ENCODE measurements around the gene KCNK2.

The KCNK2 gene, protein sequence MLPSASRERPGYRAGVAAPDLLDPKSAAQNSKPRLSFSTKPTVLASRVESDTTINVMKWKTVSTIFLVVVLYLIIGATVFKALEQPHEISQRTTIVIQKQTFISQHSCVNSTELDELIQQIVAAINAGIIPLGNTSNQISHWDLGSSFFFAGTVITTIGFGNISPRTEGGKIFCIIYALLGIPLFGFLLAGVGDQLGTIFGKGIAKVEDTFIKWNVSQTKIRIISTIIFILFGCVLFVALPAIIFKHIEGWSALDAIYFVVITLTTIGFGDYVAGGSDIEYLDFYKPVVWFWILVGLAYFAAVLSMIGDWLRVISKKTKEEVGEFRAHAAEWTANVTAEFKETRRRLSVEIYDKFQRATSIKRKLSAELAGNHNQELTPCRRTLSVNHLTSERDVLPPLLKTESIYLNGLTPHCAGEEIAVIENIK

DNA sequence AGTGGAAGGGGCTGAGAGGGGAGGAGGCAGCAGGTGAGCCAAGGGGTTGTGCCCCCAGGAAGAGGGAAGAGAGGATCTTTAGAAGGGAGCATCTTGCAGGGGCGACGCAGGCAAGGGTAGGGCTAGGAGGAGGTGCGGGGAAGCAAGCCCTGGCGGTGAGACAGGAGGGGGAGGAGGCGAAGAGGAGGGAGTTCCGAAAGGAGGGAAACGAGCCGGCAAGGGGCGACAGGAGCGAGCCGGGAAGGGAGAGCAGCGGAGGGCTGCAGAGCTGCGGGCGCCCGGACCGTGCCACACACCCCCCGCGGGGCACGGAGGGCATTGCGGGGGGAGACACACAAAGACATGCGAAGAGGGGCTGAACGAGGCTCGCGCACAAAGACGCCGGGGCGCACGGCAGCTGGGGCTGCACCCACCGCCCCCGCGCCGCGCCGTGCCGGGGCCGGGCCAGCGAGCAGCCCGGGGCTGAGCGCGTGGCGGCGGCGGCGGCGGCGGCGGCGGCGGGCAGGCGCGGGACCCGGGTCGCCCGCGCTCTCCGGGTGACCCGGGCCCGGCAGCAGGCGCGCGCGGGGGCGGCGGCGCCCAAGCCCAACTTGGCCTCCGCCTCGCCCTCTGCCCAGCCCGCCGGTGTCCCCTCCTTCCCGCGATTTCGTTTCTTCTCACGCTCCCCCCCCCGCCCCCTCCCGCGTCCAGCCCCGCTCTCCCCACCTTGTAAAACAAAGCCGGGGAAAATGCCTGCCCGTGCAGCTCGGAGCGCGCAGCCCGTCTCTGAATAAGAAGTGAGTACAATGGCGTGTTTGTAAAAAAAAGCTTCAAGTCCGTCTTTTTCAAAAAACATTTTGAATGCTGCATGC lies at the start of gene KCNK2:
TSS of gene KCNK2 (plus strand) at position 206 of the 851 bp plus-strand sequence. CDS start 649 bp downstream, outside the sequence.
- DNase-seq (ENCODE audit: low read depth), result no peak

DNA sequence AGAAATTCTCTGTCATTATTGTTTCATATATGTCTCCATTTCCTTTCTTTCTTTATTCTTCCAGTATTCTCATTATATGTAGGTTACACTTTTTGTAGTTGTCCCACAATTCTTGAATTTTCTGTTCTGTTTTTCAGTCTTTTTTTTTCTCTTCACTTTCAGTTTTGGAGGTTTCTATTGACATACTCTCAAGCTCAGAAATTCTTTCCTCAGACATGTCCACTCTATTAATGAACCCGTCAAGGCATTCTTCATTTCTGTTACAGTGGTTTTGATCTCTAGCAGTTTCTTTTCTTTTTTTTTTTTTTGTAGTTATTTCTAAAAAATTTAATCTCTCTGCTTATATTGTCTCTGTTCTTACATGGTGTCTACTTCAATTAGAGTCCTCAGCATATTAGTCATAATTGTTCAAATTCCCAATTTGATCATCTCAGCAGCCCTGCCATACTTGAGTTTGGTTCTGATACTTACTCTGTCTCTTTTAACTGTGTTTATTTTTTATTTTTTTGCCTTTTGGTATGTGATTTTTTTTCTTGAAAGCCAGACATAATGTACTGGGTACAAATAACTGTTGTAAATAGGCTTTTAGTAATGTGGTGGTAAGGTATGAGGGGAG lies 49.5 kb upstream of the KCNK2 start:
- no peak for DNase-seq (ENCODE audit: low read depth)

DNA sequence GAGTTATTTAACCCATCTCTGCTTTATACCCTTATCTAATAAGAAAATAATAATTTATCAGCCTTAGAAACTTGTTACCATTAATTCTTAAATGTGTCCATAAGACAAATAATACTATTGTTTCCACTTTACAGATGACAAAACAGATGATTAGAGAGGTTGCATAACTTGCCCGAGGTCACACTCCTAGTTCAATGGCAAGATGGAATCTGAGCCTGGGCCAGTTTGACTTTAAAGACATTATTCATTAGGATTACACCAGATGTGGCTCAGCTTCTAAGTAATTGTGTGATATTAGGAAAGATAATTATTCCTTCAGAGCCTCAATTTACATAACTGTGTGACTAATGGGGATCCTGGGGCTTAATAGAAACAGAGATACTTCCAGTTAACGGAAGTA lies 42.3 kb upstream of the KCNK2 start:
- DNase-seq (ENCODE audit: low read depth), result no peak

DNA sequence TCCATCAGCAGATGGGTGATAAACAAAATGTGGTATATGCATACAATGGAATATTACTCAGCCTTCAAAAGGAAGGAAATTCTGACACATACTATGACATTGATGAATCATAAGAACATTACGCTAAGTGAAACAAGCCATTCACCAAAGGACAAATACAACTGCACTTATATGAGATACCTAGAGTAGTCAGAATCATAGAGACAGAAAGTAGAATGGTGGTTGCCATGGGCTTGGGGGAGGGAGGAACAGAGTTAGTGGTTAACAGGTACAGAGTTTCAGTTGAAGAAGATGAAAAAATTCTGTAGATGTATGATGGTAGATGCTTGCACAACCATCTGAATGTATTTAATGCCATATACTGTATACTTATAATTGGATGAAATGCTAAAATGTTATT lies 39.1 kb upstream of the KCNK2 start:
- no peak for DNase-seq (ENCODE audit: low read depth)

DNA sequence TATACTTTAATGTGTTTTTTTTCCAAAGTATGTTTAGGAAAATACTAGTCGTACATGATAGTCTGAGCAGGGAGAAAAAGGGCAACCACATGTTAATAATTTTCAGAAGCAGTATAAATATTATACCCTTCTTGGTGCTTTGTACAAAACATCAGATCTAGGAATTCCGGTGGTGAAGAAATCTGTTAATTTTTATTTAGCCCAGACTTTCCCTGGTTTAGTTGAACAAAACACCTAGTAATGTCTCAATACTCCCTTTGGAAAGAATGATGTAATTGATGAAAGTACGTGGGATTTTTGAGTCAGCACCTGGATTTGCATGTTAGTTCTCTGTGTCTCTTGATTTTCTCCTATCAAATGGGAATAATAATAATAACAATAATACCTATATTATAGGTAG lies 38.4 kb upstream of the KCNK2 start:
- no peak for DNase-seq (ENCODE audit: low read depth)

DNA sequence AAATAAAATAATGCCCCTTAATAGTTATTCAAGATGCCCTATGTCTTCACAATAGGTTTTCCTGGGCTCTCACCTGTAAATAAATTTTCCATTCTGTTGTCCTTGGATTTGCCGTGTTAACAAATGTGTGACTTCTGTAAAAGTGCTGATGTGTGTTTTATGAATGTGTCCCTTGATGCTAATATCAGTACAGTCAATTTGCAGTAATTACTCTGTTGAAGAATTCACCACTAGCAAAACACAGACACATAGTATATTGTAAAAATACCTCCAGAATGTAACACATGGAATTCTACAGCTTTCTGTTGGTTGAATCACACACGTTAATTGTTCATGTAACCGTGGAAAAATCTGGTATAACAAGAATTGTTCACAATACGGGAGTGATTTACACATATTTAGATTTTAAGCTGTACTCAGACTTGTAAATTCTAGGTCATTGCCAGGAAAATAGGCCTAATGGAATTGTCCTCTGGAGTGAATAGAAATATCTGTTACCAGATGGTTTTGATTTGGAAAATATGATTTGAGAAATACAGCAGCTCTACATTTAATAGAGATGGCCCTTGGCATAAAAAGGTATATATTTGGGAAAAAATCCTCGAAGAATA lies 36.7 kb upstream of the KCNK2 start:
- no peak for DNase-seq (ENCODE audit: low read depth)

DNA sequence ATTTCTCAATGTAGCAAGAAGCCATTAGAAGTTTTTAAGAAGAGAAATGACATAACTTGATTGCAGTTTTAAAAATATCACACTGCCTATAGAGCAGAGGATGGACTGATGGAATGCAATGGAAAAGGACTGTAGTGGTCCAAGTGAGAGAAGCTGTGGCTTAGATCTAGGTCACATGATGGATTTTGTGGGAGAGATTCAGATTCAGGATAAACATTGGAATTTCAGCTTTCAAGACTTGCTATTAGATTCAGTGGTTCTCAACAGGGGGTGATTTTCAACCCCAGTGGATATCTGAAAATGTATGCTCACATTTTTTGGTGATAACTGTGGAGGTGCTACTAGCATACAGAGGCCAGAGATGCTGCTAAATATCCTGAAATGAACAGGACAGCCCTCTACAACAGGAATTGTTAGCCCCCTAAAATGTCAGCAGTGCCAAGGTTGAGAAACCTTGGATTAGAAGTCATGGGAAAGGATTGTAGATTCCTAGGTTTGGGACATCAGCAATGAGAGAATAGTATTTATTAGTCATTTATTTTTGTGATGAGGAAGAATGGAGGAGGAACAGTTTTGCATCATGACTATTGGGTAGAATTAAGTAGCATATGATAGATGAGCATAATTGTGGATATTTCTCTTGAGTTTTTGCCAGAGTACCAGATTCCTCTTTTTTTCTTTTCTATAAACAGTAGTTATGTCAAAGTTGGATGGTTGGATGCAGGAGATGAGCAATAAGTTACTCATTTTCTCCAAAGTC lies 30.1 kb upstream of the KCNK2 start:
- DNase-seq (ENCODE audit: low read depth), result no peak

DNA sequence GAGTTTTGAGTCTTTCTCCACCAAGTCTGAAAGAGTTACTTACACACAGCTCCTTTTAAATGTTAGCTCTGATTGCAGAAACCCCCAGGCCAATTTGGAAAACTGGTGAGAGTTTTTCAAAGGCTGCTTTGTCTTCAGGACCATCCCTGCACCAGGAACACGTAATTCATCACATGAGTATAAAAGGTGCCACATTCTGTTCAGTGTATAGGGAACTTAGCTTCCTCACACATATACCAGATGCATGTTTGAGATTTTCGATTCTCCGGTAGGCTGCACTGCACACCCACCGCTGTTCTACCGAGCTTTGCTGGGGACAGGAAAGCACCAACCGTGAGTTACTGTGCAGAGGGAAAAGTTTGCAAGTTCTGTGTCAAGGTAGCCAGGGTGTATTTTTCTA lies 28.3 kb upstream of the KCNK2 start:
- no peak for DNase-seq (ENCODE audit: low read depth)

DNA sequence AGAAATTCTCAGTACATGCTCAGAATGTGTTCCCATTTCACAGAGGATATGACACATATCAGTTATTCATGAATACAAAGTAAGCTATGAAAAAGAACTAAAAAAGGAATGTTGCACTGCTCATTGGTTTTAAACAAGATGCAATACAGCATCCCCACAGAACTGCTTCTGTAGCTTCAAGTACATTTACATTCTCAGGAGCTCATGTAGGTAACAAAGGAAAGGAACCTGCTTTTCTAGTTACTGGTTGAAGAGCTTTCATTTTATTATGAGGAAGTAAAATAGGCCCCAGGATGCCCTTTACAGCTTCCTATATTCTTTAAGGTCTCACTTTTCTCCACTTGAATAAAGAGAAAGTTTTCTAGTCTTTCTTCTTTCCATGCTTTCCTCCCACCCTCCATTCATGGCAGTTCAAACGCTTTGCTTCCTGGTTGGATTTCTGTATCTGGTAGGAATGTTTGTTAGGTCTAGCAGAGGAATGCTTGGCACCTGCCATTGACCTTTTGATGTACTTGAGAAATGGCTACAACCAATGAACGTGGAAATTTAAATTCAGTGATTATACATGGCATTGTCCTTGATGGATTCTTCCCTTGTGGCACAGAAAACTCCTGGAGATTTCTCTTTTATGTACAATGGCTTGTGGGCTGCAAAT lies 27.1 kb upstream of the KCNK2 start:
- no peak for DNase-seq (ENCODE audit: low read depth)

DNA sequence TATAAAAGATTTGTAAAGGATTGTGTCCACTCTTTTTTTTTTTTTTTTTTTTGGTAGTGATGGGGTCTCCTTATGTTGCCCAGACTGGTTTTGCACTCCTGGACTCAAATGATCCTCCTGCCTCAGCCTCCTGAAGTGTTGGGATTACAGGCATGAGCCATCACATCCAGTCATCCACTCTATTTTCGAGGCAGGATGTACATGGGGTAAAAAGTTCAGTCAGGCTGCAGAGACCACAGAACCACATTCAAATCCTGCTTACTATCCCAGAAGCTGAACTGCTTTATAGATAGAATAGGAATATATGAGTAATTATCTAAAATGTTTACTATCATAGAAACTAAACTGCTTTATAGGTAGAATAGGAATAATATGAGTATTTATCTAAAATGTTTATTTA lies 26.0 kb upstream of the KCNK2 start:
- DNase-seq (ENCODE audit: low read depth), result no peak

DNA sequence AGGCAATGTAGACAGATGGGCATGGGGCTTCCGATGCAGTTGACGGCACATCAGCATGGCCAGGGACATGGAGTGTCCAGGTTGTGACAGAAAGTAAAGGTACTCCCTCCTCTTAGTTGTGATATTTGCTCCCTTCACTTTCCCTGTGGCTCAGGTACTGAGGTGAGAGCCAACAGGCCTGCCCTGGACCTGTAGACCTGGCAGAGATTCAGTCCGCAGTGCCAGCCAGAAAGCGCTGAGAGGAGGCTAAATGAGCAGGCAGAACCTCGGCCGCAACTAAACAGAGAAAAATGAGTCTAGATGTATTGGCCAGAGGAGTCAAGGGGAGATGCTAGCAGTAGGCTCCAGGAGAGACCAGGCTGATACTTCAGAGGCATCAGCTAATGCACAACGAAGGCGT lies 22.6 kb upstream of the KCNK2 start:
- DNase-seq (ENCODE audit: low read depth), result no peak

DNA sequence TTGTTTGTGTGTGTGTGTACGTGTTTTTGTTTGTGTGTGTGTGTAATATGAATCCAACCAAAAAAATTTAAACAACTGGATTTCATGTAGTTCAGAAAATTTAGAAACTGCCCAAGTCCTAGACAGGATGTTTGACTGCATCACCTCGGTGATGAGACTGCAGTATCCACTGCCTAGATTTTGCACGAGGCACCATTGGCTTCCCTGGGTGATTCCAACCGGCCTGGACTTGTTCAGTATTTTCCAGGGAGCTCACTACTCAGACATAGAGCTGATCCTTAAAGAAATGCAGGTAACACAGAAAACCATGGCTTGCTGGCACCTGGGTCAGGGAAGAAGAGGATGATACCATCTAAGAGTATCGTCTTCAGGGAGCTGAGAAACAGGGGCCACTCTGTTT lies 18.2 kb upstream of the KCNK2 start:
- no peak for DNase-seq (ENCODE audit: low read depth)

DNA sequence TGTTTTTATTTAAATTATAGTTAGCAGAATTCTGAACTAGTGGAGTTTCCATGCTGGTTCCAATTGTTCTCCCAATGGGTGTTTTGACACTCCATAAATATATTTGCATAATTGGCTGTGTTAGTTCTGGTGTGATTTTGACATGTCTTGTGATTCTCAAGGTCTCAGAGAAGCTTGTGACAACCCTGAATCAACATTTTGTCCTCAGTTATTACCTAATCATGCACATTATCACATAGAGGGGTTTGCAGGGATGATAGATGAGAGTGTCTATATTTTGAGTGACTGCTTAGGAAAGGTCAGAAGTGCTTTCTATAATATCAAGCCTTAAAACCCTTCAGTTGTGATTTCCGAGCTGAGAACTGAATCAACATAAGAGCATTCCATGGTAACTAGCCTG lies 11.5 kb upstream of the KCNK2 start:
- no peak for DNase-seq (ENCODE audit: low read depth)

DNA sequence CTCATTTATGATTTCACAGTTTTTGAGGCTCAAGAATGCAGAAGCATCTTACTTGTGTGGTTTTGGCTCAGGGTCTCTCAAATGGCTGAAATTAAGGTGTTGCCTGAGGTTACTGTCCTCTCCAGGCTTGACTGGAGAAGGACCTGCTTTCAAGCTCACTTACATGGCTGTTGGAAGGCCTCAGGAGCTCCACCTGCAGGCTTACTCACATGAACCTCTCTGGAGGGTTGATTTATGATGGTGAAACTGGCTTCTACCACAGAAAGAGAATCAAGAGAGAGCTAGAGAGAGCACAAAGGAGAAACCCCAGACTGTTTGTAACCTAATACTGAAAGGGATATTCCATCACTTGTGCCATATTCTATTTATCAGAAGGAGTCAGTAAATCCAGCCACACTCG lies 6.2 kb upstream of the KCNK2 start:
- no peak for DNase-seq (ENCODE audit: low read depth)

DNA sequence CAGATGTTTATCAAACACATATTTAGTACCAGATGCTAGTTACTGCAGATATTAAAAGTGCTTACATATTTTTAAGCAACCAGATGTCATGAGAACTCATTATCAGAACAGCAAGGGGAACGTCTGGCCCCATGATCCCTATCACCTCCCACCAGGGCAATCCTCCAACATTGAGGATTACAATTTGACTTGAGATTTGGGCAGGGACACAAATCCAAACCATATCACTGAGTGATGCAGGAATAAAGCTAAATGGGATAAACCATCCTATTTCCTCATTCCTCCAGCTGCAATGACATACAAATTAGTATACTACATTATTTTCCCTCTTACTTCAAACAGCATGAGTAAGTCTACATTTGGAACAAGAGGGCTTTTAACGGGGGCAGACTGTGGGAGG lies 3.1 kb upstream of the KCNK2 start:
- DNase-seq (ENCODE audit: low read depth), result no peak

DNA sequence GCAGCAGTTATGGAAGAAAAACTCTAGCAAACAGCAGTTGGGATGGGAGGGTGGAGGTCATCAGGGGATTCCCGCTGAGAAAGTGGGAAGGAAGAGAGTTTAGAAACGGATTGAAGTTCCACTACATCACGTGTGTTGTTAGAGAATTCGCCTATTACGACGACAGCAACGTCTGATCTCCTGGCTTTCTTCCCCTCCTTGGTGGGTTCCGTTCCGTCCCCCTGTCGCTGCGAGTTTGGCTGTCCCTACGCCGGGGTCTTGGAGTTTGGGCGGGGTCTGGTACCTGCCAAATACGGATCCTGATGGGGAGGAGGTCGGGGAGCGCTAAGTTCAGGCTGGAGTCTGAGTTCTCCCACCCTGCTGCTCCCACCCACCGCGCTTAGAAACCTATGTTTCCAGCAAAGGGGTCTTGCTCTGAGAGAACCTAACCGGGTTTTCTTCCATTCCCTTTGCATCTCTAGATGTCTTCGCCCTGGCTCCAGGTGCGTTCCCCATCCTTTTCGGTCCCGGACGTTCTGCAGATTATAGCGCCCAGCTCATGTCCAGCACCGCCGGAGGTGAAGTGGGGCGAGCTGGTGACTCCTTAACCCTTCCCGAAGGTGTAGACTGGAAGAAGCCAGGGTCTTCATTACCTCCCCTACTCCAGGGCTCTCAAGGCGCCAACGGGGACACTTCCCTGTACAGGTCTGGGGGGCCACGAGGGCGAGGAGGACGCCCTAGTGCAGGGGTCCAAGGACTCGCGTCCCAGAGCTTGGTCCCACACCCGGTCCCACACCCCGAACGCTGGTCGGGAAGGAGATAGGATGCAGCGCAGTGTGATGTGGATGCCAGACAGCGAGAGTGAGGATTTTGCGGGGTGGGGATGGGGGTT lies 641 bp upstream of the KCNK2 start:
- no peak for DNase-seq (ENCODE audit: low read depth)

DNA sequence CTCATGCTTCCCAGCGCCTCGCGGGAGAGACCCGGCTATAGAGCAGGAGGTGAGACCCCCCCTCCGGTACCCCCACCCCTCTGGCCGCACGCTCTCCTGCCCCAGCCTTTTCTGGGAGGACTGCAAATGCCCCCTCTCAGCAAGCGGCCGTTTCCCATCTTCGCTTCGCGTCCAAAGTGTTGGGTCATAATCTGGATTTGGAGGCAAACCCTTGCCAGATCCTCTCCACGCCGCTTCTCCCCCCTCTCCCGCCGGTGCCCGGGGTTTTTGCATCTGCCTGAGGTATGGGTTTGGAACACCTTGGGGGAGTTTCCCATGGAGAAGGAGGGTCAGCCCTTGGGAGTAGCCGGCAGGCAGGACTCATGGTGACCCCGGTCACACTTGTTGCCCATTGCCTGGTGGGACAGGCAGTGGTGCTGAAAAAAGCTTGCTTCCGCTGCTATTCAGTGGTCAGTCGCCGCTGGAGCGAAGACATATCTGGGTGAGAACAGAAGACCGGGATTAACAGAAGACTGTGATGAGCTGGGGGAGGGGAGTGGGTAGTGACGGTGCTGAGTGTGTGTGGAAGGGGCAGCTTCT lies 935 bp downstream of the KCNK2 start:
- no peak for DNase-seq (ENCODE audit: low read depth)

DNA sequence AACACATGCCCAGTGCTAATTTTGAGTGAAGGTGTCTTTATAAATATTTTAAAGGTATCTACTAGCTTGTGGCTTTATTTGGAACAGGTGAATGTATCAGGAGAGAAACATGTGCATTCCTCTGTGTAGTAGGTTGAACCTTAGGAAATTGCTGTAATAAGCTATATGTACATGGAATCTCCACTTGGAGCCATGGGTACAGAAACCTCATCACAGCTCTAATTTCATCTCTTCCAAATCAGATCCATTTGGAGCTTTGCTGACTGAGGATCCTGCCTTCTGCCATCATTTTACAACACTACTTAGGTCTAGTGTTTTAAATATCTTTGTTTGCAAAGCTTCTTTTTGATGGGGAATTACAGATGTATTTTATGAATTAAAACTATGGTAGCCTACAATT lies 2.1 kb downstream of the KCNK2 start:
- DNase-seq (ENCODE audit: low read depth), result no peak

DNA sequence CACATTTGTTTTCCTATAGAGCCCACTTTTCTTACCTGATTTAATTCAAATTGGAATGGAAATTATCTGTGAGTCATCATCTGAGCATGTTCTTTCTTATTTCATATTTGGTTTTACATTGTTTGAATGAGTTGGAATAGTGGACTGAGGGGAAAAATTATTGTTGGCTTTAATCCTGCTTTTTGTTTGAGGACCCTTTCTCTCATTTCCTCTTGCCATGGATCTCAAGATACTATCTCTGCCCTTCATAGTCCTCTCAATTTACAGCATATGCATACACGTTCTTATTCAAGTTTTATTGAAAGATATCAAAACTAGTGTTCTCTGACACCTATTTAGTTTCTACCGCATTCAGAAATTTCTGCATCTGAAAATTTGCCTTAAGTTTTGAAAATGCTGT lies 5.1 kb downstream of the KCNK2 start:
- no peak for DNase-seq (ENCODE audit: low read depth)

DNA sequence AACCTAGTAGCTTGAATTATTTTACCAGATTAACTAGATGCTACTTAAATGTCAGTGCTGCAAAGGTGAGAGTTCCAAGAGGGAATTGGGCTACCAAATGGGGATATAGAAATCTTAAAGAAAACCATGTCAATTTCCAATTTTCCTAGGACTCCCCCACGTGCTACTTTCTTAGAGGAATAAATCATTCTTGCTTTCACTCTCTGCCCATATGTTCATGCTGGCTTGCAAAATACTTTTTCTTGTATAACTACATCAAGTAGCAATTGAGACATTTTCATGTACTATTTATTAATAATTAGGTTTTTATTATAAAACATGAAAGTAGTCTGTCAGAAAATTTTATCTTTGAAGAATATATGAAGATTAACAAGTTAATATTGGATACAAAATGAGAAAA lies 11.8 kb downstream of the KCNK2 start:
- no peak for DNase-seq (ENCODE audit: low read depth)

Data from activated gamma-delta T cell treated with anti-CD3 and anti-CD28 coated beads, Interleukin-2, amount 50 U/mL, for 16 hours (primary cell).